Activated CD8-positive, alpha-beta memory T cell treated with anti-CD3 and anti-CD28 coated beads for 4 hours (primary cell): ENCODE measurements around the gene SKAP1.
"Not testable (repeated sequence)": the region's sequence is repeated elsewhere in the genome, so short reads cannot be mapped to it uniquely, and the experiment has no call there.

Experiments used
- DNase-seq, 2 donors: peaks; one replicate each; pipeline ENCODE4 v3.0.0-alpha.2; 2020; ENCODE audit warnings: low read depth in 2 of 2

SKAP1 gene

DNA sequence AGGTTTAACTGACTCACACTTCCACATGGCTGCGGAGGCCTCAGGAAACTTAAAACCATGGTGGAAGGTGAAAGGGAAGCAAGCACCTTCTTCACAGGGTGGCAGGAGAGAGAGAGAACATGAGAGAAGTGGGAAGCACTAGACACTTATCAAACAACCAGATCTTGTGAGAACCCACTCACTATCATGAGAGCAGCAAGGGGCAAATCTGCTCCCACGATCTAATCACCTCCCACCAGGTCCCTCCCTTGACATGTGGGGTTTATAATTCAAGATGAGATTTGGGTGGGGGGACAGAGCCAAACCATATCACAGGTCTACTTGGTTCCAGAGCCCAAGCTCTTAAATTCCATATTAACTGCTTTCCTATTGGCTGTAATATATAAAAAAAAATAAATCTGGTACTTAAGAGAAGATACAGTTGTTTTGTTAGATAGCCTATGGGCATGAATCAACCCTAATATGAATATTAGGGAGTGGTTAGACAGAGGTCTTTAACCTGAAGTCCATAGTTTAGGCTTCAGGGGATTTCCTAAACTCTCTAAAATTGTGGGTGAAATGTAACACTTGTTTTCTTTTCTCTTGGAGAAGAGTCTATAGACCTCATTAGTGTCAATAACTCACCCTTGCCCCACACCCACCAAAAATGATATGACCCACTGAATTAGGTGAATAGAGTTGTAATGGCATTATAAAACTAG lies 56.7 kb downstream of the SKAP1 start:
- no peak for DNase-seq

DNA sequence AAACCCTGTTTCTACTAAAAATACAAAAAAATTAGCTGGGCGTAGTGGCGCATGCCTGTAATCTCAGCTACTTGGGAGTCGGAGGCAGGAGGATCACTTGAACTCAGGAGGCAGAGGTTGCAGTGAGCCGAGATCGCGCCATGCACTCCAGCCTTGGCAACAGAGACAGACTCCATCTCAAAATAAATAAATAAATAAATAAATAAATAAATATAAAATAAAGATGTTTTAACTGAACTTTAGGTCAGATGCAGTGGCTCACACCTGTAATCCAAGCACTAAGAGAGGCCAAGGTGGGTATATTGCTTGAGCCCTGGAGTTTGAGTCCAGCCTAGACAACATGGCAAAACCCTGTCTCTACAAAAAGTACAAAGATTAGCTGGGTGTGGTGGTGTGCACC lies 61.0 kb downstream of the SKAP1 start:
- not testable (repeated sequence) for DNase-seq

DNA sequence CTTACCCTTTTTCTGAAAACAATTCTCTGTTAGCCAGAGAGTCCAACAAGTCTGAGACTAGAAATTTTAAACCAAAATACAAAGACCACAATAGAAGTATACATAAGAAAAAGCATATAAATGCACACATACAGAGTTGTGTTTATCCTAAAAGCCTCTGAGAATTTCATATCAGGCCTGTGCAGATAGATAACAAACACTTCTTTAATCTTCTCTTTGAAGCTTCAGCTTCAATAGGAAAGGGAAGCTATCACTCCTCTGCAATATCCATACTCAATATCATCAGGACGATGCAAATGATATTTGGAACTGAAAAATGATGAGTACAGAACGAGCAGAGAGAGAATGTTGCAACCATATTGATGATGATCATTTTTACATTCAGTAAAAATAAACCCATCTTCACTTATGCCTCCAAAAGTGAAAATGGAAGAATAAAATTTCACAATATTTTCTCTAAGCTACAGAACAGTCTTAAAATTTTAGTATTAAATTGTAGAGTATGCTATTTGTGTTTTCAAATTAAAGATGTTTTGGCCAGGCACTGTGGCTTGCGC lies 61.6 kb downstream of the SKAP1 start:
- DNase-seq: no peak

DNA sequence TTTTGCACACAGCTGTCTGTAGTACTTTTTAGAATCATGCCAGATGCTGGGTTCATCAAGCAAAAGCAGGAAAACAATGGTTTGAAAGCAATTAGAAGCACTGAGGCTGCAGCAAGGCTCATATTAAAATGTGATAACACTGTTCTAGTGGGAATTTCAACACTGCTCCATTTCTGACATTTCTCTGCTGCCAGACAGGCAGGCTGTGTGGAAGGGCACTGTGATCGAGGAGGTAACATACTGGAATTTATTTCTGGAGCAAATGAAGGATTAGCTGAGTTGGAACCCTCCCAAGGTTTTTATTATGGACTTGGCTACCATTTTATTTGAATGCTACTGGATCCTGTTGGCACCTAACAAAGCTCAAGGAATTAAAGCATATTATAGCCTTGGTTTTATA lies 66.9 kb downstream of the SKAP1 start:
- DNase-seq: no peak

DNA sequence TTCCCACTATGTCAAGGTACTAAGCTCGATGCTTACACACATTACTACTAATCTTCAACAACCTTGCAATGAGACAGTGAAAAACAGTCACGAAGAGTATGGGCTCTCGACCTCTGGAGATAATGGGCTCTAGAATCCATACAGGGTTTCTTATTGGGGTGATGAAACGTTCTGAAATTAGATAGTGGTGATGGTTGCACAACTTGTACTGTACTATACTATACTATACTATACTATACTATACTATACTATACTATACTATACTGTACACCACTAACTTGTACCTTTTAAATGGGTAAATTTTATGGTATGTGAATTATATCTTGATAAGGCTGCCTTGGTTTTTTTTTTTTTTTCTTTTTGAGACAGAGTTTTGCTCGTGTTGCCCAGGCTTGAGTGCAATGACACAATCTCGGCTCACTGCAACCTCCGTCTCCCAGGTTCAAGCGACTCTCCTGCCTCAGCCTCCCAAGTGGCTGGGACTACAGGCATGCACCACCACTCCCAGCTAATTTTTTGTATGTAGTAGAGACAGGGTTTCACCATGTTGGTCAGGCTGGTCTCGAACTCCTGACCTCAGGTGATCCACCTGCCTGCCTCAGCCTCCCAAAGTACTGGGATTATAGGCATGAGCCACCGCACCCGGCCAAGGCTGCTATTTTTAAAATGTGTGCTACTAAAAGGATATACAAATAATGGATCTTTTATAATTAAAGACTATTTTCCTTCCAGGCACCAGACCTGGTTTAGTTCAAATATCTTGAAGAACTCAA lies 69.0 kb downstream of the SKAP1 start:
- not testable (repeated sequence) for DNase-seq

DNA sequence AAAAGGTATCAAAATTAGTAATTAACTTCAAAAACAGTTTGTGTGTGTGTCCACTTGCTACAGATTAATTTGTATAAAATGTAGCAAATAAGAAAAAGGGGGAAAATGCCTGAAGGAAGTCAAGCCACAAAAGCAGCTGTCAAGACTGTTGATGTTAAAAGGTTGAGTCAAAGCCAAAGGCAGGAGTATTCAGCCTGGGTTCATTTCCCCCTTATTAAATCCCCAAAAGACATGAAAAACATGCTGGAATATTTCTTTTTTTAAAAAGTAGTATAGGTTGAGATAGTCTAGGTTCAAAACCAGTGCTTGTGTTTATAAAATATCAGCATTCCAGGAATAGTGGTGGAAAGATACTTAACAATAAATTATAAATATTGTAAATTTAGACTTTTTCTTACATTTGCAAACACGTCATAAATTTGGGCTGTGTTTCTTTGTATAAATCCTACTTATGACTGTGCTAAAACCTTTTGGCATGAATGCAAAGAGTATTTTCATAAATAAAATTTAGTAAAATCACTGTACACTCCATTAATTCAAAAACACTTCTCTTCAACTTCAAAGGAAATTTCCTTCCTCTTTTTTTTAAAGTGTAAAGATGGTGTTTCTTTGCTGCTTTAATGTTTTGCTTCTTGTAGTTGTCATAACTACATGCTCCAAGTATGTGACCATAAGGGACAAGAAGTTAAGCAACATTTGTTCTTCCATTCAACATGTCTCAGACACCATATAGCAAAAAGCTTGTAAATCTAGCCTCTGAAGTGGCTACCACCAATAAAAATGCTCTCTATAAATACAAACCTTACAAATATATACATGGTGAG lies 72.0 kb downstream of the SKAP1 start:
- DNase-seq: no peak

DNA sequence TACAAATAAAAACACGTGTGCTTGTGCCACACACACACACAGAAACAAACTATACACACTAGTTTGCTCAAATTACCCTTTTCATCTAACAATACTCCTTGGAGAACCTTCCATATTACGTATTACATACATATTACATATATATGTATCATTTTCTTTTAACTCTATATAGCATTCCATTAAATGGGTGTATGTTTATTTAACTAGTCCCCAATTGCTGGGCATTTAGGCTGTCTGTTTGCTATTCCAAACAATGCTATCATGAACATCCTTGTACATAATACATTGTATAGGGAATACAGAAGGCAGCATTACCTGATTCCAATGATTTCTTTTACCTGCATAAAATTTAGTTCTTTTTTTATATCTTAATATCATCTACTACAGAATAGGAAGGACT lies 73.1 kb downstream of the SKAP1 start:
- DNase-seq: no peak

DNA sequence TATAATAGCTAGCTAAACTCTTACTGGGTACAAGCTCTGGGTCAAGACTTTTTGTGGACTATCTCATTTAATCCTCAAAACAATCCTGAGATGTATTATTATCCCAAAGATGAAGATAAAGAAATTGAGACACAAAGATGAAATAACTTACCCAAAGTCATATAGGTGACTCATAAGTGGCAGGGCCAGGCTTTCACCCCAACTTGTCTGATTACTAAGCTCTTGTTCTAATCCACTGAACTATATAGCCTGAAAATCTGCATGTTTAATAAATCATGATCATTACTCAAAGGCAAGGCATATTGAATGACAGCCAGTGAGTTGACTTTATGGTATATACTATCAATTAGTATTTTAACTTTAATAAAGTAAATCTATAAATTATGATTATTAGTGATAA lies 77.4 kb downstream of the SKAP1 start:
- DNase-seq: no peak

DNA sequence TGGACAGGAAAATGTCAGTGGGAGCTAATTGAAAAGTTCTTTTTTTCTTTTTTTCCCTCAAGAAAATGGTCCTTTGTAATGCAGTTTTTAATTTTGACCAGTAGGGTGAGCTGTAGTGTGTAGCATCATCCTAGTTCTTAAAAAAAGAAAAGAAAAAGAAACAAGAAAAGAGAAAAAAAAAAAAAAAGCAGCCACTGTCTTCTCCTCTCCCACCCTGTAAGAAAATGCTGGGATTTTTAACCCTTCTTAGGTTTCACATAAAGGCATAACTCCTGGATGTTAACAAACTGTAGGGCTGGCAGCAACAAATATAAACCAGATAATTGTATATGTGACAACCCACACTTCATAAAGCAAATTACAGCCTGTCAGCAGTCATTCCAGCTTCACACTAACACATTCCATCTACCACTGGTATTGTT lies 78.1 kb downstream of the SKAP1 start:
- no peak for DNase-seq

DNA sequence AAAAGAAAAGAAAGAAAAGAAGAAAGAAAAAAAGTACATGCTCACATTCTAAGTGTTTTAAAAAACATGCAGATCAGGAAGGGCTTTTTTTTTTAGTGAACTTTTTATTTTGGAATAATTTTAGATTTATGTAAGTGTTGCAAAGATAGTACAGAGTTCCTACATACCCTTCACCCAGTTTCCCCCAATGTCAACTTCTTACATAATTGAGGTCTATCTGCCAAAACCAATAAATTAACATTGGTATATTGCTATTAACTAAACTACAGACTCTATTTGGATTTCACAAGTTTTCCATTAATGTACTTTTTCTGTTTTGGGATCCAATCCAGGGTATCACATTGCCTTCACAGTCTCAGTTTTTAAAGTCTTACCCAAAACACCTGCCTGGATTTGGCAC lies 81.7 kb downstream of the SKAP1 start:
- DNase-seq: no peak

DNA sequence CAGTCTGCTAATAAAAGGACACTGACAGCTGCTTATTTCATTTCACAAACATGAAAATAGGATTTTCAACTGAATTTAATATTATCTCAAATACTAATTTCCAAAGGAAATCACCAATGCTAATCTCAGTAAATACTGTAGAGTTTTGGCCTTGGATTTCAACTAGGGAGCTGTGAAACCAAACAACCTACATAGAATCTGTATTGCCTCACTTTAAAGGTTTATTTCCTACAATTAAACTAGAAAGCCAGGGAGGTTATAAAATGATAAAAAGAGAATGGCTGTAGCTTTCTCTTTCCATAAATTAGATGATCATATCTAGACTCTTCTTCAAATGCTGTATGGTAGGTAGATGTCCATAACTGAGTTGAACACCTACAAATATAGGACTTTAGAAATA lies 82.8 kb downstream of the SKAP1 start:
- no peak for DNase-seq

DNA sequence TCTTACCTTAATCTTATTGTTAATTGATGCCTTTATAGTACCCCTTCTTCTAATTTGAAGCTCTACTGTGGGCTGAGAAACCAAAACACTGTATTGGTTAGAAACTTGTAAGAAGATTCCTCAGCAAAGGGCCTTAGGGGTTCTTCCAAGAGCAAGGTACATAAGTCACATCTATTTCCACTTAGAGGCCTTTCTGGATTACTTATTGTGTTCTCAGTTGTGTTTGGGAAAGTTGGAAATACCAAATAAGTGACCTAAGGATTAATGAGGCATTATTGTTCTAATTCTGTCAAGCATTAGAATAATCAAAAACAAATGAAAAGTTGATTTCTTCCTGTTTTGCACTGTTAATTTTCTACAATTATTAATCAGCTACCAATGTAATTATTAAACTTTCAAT lies 85.8 kb downstream of the SKAP1 start:
- DNase-seq: no peak

DNA sequence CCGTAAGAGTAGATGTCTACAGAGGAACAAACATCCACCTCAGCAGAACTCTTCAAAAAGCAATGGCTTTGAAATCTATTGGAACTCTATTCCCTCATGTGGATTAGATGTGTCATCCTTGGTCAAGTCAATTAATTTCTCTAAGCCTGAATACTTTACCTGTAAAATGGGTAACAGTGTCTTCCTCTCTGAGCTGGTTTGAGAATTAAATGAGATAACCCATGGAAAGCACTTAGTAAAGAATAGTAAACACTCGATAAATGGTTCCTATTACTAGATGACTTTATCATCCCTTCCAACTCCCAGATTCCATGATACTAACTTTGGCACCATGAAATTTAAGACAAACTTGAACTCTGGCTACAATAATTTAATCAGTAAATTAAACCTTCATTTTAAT lies 89.1 kb downstream of the SKAP1 start:
- DNase-seq: no peak

DNA sequence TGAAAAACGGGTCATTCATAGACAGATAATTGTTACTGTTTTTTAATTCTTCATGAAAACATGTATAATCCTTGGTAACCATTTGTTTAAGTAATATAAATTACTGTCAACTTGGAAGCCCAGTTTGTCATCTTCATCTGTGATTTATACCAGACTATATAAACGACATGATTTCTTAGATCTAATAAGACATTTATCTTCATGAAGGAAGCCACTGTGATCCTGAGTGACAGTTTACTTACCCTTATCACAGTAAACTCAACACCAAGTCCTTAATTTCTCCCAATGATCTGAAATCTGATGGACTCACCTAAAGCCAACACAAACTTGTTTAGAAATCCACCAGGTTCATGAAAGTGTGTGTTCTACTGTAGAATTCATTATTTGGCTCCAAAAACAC lies 91.3 kb downstream of the SKAP1 start:
- no peak for DNase-seq

DNA sequence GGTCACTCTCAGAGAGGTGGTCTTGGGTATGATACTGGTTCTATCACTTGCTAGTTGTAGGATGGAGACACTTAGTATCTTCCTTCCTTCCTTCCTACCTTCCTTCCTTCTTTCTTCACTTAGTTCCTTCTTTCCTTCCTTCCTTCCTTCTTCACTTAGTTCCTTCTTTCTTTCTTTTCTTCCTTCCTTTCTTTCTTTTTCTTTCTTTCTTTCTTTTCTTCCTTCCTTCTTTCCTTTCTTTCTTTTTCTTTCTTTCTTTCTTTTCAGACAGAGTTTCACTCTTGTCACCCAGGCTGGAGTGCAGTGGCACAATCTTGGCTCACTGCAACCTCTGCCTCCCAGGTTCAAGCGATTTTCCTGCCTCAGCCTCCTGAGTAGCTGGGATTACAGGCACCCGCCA lies 92.1 kb downstream of the SKAP1 start:
- DNase-seq: not testable (repeated sequence)

DNA sequence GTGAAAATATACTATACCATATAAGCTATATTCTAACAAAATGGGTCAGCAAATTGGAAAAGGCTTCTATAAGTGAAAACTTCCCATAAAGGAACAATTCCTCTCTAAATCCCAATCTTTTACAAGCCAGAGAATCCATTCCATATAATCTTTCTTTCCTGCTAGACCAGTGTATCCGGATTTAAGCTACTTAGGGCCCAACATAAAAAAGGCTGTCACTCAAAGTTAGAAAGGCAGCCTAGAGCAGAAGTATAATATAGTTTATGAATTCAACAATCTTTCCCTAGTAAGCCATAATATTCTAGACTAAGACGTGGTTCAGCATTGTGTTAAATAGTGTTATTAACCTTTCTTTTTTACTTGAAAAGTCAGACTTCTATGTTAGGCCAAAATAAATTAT lies 93.0 kb downstream of the SKAP1 start:
- no peak for DNase-seq

DNA sequence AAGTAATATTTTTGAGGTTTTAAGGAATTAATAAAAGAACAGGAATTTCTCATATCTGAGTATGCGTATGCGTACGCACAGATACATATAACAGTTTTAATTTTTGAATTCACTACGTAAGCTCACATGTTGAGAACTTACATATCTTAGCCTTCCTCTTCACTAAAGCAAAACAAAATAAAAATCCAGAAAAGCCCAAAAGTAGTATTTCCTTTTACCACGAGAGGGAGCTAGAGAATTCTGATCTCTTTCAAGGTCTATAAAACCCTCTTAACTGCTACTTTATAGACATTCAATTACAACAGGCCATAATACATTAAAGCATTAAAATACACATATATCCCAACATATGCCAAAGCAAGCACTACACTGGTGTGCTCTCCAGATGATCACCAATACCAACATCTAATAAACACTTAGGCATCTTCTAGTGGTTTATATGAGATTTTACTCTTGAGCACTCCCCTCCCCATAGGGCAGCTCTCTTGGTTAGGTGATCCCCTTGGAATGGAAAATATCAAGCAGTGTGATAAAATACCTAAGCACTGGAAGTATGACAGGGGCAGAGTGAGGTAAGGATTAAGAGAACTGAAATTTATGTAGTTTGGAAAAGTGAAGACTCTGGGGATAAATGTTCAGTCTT lies 94.0 kb downstream of the SKAP1 start:
- no peak for DNase-seq

DNA sequence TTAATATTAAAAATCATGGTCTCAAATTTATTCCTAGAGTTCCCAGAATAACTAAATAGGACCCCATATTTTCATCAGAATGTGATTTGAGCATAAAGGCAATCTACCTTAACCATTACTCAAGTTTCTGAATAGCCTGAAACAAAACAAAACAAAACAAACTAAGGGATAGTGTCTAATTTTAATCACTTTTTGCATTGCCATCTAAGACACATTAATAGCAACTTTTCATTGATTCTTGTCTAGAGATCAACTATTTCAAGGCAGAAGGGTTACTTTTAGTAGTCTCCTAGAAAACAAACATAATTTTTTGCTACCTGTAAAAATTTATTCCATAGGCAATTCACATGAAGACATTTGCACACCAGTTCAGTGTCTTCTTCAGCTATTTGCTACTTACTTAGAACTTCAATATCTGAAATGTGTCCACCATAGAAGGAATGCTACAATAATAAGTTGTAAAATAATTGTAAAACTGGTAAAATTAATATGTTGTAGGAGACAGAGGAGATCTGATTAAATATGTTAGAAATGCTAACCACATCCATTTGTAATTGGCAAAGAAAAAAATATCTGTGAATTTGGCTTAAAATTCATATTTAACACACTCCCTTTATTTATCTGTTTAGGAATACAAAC lies 94.7 kb downstream of the SKAP1 start:
- DNase-seq: no peak

DNA sequence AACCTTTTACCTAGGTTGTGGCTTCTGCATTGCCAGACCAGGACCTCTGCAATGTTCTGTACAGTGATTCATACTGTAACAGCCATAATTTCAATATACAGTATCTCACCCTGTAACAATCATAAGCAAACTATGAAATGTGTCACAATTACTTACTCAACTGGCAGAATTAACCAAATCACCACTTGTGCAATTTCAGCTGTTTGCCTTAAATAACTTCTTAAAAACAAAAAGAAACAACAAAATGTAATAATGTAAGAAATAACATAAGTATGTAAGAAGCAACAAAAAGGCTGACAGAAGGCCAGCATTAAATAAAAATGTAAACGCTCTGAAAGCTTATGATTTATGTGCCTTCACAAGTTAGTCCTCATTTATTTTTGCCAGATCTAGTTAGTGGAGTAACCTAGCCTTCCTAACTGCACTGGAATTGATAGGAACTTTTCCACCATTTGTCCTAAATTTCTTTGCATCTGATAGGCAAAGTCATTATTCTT lies 96.9 kb downstream of the SKAP1 start:
- DNase-seq: no peak

DNA sequence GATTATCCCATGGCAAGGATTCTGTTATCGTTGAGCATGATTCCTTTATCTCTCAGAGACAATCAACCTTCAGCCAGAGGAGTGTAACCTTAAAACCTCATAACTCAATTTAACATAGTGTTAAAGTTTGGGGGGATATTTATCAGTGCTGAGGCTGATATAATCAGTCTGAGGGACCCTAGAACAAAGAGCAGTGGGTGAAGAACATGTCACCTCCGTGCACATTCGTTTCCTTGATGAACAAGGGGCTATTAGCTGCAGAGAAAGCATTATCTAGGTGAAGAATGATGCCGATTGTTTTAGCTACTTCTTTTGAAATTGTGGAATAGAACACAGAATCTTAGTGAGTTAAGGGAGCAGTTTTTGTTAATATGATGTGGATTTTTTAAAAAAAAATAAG lies 99.1 kb downstream of the SKAP1 start:
- DNase-seq: no peak

DNA sequence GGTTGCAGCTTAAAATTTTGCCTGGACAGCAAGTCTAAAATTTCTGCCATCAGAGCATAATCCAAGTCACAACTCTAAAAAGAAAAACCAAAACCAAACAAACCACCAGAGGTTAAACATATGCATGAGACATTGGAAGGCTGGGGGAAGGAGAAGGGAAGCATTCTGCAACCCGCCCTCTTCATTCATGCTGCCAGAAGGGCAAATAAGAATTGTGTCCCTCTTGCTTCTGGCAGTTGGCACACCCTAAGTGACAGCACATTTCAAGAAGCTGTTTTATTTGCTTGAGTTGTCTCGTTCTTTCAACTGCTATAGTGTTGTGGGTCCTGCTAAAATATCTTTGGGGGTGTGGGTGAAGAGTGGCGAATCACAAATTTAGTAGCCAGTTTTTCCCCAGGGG lies 99.6 kb downstream of the SKAP1 start:
- no peak for DNase-seq
